ENCODE results near the gene SMLR1.

Gene SMLR1

GRCh38 chr6:130852844-130853554 lies 25.8 kb downstream of the SMLR1 start:
- no peak for DNase-seq (ENCODE audit: low read depth)

- no peak for DNase-seq (ENCODE audit: low read depth)
Observed at GRCh38 chr6:130853555-130854183, 26.5 kb downstream of the SMLR1 start.

- no peak for DNase-seq (ENCODE audit: low read depth)
Observed at GRCh38 chr6:130858054-130858453, 30.8 kb downstream of the SMLR1 start.

GRCh38 chr6:130858498-130859160 lies 31.4 kb downstream of the SMLR1 start:
- DNase-seq (ENCODE audit: low read depth): no peak

GRCh38 chr6:130859161-130859867 lies 32.1 kb downstream of the SMLR1 start:
- DNase-seq (ENCODE audit: low read depth): no peak

GRCh38 chr6:130862370-130862769 lies 35.2 kb downstream of the SMLR1 start:
- DNase-seq (ENCODE audit: low read depth): no peak

GRCh38 chr6:130863415-130864230 lies 36.4 kb downstream of the SMLR1 start:
- DNase-seq (ENCODE audit: low read depth): no peak

- no peak for DNase-seq (ENCODE audit: low read depth)
Observed at GRCh38 chr6:130864344-130864743, 37.1 kb downstream of the SMLR1 start.

GRCh38 chr6:130865793-130866192 lies 38.6 kb downstream of the SMLR1 start:
- DNase-seq (ENCODE audit: low read depth): no peak

GRCh38 chr6:130869681-130870080 lies 42.5 kb downstream of the SMLR1 start:
- no peak for DNase-seq (ENCODE audit: low read depth)

- no peak for DNase-seq (ENCODE audit: low read depth)
Observed at GRCh38 chr6:130870179-130870880, 43.1 kb downstream of the SMLR1 start.

GRCh38 chr6:130872250-130873095 lies 45.3 kb downstream of the SMLR1 start:
- DNase-seq (ENCODE audit: low read depth): peak; percentile 52

GRCh38 chr6:130873746-130874145 lies 46.5 kb downstream of the SMLR1 start:
- DNase-seq (ENCODE audit: low read depth): no peak

GRCh38 chr6:130879826-130880225 lies 52.6 kb downstream of the SMLR1 start:
- no peak for DNase-seq (ENCODE audit: low read depth)

GRCh38 chr6:130882370-130882769 lies 55.2 kb downstream of the SMLR1 start:
- DNase-seq (ENCODE audit: low read depth): no peak

GRCh38 chr6:130885392-130886192 lies 58.4 kb downstream of the SMLR1 start:
- DNase-seq (ENCODE audit: low read depth): peak; percentile 60
